ENCODE measurements around the gene FCN3.
A peak's percentile ranks its signal among the peaks of the same experiment; 100 is the strongest.

FCN3 gene

GRCh38 chr1:27367160-27367650 is 7.4 kb downstream of the FCN3 start:
- no peak for DNase-seq (ENCODE audit: low read depth)
- no peak for TF ChIP-seq CTCF (IDR thresholded peaks at IDR 0.05; ENCODE audit: insufficient read depth, low read depth, low read length, missing control alignments)
- H3K4me3 ChIP-seq (ENCODE audit: low read length): peak overlapping the region; percentile 71

GRCh38 chr1:27366411-27367159 is 8.0 kb downstream of the FCN3 start, which contains the start of gene MAP3K6:
Gene MAP3K6, minus strand, starts transcription at chr1:27366961. Its CDS starts 364 bp downstream, at chr1:27366597.
- peak; percentile 94 for DNase-seq (ENCODE audit: low read depth)
- peak; percentile 8 for TF ChIP-seq CTCF (IDR thresholded peaks at IDR 0.05; ENCODE audit: insufficient read depth, low read depth, low read length, missing control alignments)
- H3K4me3 ChIP-seq (ENCODE audit: low read length): peak within 1 kb of the TSS; percentile 71

GRCh38 chr1:27366113-27366410 is 8.6 kb downstream of the FCN3 start:
- TF ChIP-seq CTCF (IDR thresholded peaks at IDR 0.05; ENCODE audit: insufficient read depth, low read depth, low read length, missing control alignments): no peak
- peak overlapping the region; percentile 71 for H3K4me3 ChIP-seq (ENCODE audit: low read length)
- peak; percentile 68 for DNase-seq (ENCODE audit: low read depth)

- TF ChIP-seq CTCF (IDR thresholded peaks at IDR 0.05; ENCODE audit: insufficient read depth, low read depth, low read length, missing control alignments): no peak
- H3K4me3 ChIP-seq (ENCODE audit: low read length): peak overlapping the region; percentile 71
- DNase-seq (ENCODE audit: low read depth): peak; percentile 91
These were observed 9.1 kb downstream of the FCN3 start for GRCh38 chr1:27365372-27366112.

GRCh38 chr1:27364696-27365371 is 9.8 kb downstream of the FCN3 start:
- TF ChIP-seq CTCF (IDR thresholded peaks at IDR 0.05; ENCODE audit: insufficient read depth, low read depth, low read length, missing control alignments): no peak
- no peak for DNase-seq (ENCODE audit: low read depth)
- peak overlapping the region; percentile 71 for H3K4me3 ChIP-seq (ENCODE audit: low read length)

- DNase-seq (ENCODE audit: low read depth): no peak
- no peak overlapping the region for H3K4me3 ChIP-seq (ENCODE audit: low read length)
- no peak for TF ChIP-seq CTCF (IDR thresholded peaks at IDR 0.05; ENCODE audit: insufficient read depth, low read depth, low read length, missing control alignments)
These were observed 10.6 kb downstream of the FCN3 start for GRCh38 chr1:27363766-27364695.
